GM19240 (cell line): ENCODE results near the gene NDST4.

Source experiments
- DNase-seq: peaks from one replicate; pipeline ENCODE4 v3.0.0; 2011; ENCODE audit warnings: low spot score; ENCODE audit not compliant: insufficient read length

Gene NDST4

DNA sequence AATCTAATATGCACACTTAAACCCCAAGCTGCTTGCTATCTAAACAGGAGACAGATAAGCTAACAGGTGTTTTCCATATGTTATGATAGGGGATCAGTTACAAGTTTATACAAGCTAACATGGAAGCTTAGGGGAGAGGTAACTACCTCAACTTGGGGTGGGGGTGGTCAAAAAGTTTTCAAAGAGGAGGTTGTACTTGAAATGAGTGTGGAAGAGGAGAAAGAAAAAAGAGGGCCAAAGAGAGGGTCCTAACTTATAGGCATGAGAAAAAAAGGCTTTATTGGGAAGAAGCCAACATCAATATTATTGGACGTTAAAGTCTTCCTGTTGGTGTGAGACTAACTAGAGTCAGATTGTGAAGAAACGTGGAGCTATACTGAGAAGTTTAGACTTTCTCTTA, 205.9 kb downstream of the NDST4 start:
- no peak for DNase-seq

DNA sequence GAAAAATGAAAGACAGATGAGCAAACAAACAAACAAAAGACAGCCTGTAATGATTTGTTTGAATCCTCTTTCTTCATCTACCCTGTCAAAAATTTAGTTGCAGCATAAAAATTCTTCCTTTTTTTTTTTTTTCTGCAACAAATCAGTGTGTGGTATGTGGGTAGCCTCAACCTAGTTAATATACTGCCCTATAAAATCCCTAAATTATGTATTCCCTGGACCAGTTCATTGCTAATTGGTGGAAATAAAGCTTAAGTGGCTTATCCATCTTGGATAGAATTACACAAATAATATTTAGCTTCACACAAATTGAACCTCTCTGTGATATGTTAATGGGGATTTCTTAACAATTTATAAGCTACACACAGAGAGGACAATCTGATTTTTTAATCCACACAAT, 208.4 kb downstream of the NDST4 start:
- no peak for DNase-seq

DNA sequence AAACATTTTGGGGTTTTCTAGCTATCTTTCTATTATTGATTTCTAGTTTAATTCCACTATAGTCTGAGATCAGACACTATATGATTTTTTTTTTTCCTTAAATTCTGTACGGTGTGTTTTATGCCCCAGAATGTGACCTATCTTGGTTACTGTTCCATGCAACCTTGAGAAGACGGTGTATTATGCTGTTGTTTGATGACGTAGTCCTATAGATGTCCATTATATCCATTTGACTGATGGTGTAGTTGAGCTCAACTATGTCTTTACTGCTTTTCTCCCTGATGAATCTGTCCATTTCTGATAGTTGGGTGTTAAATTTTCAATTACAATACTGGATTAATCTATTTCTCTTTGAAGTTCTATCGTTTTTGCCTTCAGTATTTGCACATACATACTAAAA, 212.5 kb downstream of the NDST4 start:
- DNase-seq = no peak

GRCh38 chr4:114890773-114891172, 222.6 kb downstream of the NDST4 start:
- DNase-seq = no peak

GRCh38 chr4:114886761-114887160, 226.7 kb downstream of the NDST4 start:
- DNase-seq = no peak

- DNase-seq = no peak
These were observed 229.8 kb downstream of the NDST4 start for GRCh38 chr4:114883641-114884040.

GRCh38 chr4:114879916-114880669, 233.3 kb downstream of the NDST4 start:
- DNase-seq = no peak

DNA sequence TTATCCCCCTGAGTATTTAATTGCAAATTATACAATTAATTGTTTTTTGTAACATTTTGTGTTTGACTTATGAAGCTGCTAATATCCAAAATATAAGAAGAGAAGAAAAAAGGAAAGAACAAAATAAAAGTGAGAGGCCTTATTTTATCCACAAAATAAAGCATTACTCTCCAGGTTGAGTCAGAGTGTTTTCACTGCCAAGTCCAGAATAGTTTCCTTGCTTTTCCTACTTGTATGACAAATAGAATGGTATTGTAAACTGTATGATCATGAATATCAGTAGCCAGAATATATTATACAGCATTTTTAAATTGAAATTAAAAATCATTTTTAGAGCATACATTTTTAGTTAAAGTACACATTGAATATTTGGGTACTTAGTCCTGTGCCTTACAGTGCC, 237.8 kb downstream of the NDST4 start:
- no peak for DNase-seq

DNA sequence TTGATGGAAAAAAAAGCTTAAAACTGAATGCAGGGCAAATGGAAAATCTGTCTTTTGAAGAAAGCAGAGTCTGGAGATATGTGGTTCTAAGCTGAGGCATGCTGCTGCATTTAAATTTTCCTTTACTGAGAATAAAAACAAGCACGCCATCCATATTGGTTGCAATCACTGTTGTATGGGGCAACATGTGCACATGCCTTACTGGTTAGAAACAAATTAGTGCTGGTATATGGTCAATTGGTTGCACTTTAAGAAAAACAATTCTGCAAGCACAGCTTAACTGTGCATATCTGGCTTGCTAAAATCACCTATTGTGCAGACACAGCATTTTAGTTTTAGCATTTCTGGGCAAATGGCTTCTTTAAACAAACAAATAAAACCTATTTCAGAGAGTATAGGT, 239.1 kb downstream of the NDST4 start:
- DNase-seq = no peak

DNA sequence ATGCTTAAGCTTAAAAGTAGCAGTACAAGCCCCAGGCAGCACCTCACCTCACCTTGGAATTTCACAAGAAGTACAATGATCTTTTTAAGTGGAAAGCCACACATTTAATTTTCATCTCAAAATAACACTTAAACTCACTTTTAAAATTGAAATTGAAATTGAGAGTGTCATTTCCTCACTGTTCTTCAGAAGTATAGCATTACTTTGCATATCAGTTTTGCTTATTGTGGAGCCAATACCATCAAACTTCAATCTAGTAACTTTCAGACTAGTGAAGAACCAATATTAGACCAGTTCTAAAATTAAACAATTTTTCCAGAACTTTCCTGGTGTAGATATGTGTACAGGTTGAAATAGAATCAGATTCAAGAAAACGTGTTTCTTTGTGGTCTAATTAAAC, 242.4 kb downstream of the NDST4 start:
- no peak for DNase-seq

DNA sequence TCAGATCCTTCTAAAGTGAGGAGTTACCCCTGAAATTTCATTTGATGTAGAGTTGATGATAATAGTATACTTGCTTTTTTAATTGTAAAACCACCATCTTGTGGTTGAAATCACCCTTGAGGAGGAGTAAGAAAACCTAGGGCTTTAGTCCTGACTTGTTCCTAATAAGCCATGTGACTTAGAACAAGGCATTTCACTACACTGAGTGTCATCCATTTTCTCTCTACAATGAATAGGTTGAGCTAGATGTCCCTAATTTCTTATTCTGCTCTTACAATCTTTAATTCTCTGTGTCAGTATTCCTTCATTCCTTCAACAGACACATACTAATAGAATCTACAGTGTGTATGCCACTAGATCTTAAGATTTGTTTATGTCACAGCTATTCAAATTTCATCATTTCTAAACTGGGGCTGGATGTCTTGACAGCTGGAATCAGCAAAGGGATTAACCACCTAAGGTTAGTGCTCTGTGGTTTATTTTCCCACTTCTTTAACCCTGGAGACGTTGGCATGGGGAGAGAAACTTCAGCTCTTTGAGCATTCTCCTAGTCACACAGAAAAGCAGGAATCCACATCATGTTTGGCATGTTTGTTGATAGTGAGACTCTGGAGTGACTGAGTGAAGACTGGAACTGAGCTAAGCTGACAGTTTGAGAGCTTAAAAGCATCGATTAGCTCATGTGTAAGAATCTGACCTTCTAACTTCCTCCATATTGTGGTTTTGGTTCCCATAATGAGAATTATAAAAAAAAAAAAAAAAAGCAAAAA, 246.3 kb downstream of the NDST4 start:
- DNase-seq = no peak

DNA sequence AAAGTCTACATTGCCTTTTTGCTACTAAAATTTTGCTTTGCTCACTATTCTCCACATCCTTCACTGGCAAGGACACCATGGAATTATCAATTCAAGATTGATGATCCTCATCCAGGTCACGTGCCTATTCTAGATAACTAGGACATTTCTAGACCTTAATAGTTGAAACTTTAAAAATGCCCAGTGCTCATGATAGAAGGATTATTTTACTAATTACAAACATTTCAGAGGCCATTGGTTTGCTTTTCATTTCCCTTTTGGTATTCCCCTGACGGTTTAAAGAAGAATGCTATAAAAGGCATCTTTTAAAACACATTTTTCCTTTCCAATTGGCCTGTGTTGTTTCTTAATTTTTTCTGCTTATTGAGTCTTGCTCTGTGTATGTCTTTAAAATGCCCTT, 249.4 kb downstream of the NDST4 start:
- DNase-seq = no peak

GRCh38 chr4:114860786-114861185, 252.6 kb downstream of the NDST4 start:
- DNase-seq = no peak

GRCh38 chr4:114857831-114858230, 255.6 kb downstream of the NDST4 start:
- DNase-seq = no peak

DNA sequence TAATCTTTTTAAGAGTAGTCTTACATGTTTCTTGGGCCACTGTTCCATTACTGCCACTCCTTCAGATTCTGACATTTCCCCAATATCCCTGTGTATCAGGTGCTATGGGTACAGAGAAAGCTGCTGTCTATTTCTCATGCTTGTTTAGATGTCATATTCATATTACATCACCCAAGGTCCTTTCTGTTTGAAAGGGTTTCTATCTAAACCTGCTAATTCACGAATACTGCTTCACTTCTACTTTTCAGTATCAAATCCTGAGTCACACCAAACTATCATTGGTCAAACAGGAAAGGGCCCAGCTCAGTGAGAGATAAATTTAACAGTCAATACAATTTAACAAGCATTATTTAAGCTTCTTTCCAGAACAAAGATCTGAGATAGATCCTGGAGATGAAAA, 273.4 kb downstream of the NDST4 start:
- no peak for DNase-seq

DNA sequence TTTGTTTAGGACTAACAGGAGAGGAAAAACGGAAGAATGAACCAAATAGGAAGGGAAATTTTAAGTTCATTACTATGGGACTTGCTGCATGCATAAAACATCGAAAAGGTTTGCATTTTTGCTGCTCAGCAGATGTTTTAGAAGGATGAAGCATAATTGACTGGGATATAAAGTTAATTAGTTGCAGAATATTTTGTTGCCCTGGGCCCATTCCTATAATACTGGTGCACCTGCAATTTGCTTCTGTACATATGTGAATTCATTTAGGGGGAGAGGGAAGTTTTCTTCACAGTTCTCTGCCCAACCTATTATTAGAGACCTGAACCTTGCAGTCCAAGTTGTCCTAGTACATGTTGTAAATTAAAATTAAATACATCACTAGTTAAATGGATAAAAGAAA, 282.8 kb downstream of the NDST4 start:
- DNase-seq = no peak

DNA sequence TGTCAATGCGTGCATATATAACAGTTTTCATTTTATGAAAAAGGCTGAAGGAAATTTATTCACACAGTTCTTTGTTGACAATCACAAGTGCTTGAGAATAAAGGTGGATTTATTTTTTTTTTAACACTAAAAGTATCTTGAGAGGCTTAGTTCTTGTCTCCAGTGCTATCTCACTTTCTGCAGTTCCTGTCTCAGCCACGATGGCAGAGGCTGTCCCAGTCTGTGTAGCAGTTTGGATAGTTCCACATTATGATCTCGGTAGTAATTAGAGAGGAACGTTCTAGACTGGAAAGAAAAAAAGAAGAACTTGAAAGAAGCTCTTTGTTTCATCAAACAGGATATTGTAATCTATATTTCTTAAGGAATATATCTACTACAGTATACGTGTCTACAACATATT, 285.8 kb downstream of the NDST4 start:
- no peak for DNase-seq

DNA sequence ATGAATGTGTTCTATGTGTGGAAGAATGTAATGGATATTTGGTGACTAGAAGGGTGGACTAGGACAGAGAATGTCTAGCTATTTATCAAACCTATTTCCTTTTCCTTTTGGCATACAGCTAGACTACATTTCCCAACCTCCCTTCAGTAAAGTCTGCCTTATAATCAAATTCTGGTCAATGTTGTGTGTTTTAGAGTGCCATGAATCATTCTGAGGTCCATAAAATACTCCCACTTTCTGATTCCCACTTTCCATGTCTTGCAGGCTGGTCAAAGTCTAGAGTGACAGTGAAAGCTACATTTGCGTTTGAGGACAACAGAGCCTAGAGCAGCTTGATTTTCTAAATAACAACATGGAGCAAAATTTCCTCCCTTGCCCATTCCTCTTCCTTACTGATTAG, 297.7 kb downstream of the NDST4 start:
- no peak for DNase-seq

GRCh38 chr4:114813961-114814360, 299.5 kb downstream of the NDST4 start:
- DNase-seq = no peak

GRCh38 chr4:114811564-114812301, 301.7 kb downstream of the NDST4 start:
- no peak for DNase-seq

GRCh38 chr4:114807759-114808404, 305.5 kb downstream of the NDST4 start:
- DNase-seq = peak; percentile 10

DNA sequence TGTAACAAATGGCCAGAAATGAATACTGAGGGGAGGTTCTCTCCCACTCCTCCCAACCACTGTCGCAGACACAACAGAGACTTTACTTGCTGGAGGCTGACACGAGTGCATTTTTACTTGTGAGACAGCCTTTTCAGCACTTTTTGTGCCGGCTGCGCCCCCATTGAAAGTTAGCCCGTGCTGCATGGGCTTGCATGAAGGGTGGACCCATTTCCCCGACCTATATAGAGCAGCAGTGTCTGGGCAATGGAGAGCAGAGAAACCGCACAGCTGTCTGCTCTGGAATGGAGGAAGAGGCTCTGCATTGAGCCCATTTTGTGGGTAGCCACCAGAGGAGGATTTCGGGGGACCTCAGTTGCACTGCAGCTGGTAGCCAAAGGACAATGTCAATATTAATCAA, 306.1 kb downstream of the NDST4 start:
- no peak for DNase-seq
